Smooth muscle cell of the brain vasculature (primary cell): Measurements from ENCODE around the gene KRTAP22-2.

Experiments used
- DNase-seq: peaks from one replicate; pipeline ENCODE4 v3.0.0-alpha.2; 2012; ENCODE audit warnings: low read depth, low spot score

KRTAP22-2 gene

DNA sequence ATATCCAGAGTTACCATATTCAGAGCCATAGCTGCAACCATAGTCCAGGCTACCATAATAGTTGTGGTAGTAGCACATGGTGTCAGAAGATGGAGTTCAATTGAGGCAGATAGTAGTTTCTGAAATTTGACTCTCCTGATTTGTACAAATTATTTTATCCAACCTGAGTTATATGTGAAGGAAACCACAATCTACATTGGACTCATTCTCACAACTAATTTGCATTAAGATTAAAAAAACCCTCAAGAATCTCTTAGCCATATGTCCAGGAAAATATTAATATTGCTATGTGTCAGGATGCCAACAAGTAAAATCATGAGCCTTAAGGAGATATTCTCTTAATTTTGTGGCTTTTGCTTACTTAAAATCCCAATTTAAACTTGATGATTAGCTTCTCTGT, at the start of gene KRTAP22-2:
Gene KRTAP22-2, minus strand, starts transcription at position 101 of the 400 bp plus-strand sequence.
- DNase-seq, result no peak

DNA sequence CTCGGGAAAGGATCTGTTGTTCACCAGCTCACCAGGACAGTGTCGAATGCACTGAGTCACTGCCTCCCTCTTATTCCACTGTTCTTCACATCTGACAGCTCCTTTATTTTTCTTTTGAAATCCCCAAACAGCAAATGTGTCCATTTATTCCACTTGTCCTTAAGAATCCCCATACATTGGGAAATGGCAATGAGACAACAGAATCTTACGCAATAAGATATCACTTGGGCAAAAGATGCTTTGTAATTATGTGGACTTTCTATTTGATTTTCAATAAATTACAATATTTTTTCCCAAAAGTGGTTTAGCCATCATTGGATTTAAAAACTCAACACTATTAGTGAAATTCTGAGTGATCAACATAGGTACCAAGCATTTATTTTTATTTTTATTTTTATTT, 48.5 kb upstream of the KRTAP22-2 start:
- no peak for DNase-seq

DNA sequence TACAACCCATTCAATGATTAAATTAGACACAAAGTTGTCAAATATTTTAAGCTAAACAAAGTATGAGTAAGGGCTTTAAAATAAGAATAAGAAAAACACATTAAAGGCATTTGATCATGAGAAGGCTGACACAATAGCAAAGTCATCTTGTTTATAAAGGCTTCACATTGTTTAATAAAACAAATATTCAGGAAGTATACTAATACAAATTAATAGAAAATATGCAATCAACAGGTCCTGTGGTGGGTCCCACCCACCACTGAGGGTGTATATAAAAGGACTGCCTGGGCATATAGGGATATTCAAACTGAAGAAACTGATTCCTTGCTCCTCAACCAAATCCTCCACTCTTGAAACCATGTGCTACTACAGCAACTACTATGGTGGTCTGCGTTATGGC, 44.7 kb upstream of the KRTAP22-2 start, which contains the start of gene KRTAP20-2:
Gene KRTAP20-2, plus strand, starts transcription at position 301 of the 400 bp plus-strand sequence. Its CDS starts 58 bp downstream, at position 359.
- no peak for DNase-seq

DNA sequence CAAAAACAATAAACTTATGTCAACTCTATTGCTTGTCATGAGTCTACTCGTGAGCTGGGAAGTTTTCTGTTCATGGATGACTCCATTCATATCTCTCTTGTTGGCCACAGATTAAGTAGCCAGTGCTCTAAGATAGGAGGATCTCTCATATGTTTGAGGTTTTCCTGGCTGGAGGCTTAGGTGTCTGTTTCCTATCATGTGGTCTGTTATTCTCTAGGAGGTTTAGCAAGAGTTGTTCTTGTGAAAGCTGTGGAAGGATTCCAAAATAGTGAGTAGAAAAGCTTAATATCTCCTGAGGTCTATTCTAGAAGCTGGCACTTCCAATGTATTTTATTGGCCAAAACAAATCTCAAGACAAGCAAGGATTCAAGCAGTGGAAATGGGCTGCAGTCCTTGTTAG, 39.0 kb upstream of the KRTAP22-2 start:
- no peak for DNase-seq

DNA sequence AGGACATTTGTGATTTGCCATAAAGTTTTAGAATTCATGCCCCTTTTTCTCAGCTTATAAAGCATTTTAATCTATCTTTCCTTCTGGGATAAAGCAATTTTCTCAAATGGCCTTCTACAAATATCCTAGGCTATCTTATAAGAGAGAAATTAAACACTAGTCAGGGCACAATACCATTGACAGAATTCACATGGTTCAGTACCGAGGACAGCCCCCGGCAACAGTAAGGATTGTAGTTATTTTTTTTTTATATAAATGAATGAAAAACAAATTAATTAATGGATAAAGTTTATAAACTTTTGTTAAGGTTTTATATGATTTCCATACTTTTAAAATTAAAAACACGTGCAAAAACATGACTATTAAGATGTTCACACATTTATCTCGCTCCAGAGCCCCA, 37.9 kb upstream of the KRTAP22-2 start:
- no peak for DNase-seq

DNA sequence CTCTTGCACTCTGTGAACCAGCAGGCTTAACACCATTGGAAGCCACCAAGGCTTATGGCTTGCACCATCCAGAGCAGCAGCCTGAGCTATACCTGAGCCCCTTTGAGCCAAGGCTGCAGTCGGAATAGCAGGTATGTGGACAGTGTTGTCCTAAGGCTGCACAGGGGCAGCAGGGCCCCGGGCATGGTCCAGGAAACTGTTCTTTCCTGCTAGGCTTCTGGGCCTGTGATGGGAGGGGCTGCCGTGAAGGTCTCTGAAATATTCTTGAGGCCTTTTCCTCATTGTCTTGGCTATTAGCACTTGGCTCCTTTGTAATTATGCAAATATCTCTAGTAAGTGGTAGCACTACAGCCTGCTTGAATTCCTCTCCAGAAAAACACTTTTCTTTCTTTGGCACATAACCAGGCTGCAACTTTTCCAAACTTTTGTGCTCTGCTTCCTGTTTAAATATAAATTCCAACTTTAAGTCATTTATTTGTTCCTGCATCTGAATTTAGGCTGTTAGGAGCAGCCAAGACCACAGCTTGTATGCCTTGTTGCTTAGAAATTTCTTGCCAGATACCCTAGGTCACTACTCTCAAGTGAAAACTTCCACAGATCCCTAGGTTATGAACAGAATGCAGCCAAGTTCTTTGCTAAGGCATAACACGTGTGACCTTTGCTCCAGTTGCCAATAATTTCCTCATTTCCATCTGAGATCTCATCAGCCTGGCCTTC, 35.4 kb upstream of the KRTAP22-2 start:
- no peak for DNase-seq

DNA sequence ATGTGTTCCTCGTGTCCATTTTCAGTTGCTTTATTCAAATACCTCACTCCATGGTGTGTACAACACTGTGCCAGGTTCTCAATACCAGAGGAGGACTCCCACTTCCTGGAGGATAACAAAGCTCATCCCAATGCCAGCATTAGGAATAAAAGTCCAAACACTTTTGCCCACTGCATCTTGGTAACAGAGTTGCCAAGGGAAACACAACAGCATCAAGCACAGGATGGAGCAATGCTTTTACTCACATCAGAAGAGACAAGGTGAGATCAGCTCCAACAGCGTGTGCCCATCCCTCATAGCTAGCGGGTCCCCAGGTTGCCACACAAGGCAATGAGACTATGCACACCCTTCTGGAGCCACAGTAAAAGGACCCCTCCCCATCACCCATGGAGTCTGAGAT, 33.2 kb upstream of the KRTAP22-2 start:
- no peak for DNase-seq

DNA sequence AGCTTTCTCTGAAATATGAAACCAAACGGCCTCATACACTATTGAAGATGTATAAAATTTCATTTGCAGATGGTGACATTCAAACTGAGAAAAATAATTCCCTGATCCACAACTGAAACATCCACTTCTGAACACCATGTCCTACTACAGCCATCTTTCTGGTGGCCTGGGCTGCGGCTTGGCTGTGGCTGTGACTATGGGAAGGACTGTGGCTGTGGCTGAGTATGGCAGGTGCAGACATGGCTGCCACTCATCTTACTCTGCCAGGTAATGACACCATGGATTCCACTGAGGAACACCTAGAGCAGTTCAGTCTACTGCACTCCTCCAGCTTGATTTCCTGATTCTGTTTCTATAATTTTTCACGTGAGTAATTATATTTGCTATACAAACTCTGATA, 30.3 kb upstream of the KRTAP22-2 start, which contains the start of gene KRTAP20-4:
Gene KRTAP20-4, plus strand, starts transcription at position 106 of the 400 bp plus-strand sequence.
- DNase-seq, result no peak

DNA sequence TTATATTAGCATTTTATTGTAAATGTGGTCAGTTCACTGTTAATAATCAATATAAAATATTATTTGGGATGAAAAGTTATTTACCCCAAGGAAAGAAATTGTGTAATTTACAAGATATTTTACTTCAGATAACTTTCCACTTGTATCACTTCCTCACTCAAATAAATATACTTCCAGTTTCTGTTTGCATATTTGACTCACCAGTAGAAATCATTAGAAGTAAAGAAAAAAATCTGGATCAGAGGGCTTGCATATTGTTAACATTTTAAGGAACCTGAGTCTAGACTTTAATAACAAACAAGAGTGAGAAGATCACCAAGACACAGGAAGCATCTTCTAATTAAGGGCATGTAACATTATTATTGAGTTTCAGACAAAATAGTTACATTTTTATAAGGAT, 29.9 kb upstream of the KRTAP22-2 start:
- no peak for DNase-seq

DNA sequence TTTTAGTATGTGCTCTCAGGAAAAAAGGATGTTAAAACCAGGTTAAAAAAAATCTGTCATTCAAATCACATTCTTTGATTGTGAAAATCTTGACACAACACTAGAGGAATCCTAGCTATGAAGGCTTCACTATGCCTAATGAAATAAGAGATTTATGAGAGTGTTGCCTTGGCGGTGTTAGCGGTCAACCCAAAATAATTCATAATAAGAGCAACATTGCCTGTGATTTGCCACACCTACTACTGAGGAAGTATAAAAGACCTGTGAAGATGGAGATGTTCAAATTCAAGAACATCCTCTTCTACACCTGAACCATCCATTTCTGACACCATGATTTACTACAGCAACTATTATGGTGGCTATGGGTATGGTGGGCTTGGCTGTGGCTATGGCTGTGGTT, 25.9 kb upstream of the KRTAP22-2 start, which contains the start of gene KRTAP20-1:
Gene KRTAP20-1, plus strand, starts transcription at position 301 of the 400 bp plus-strand sequence. Its CDS starts 30 bp downstream, at position 331.
- DNase-seq, result no peak

DNA sequence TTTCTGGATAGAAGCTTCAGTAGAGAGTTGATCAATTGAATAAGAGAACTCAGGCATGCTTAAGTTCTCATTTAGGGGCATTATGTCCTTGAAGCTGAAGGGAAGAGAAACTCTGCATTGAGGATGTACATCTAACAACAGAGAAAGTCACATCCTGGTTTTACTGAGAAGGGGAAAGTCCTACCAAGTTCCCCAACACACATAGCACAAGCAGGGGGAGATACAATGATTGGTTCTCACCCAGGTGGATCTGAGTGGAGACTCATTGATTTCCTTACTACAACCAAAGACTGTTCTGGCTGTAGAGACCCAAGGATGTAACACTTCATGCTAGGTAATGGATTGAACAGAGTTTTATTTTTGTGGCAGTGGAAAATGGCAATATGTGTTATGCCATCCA, 25.0 kb upstream of the KRTAP22-2 start:
- no peak for DNase-seq

DNA sequence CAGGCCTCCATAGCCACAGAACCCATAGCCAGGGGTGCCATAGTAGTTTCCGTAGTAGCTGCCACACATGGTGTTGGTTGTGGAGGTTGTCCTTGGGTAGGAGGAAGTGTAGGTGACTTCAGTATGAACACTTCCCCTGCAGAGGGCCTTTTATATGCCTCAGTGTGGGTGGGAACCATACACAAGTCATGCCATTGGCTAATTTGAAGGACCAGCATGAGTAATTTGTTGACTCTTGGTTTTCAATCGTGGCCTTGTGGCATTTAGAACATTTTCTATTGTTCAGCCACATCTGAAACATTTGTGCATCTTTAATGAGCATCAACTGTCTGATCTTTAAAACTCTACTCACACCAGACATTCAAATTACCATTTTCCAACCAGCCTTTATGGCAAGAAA, 23.6 kb upstream of the KRTAP22-2 start, which contains the start of gene KRTAP6-1:
Gene KRTAP6-1, minus strand, starts transcription at position 95 of the 400 bp plus-strand sequence. Its CDS starts 26 bp downstream, at position 69.
- DNase-seq, result no peak

DNA sequence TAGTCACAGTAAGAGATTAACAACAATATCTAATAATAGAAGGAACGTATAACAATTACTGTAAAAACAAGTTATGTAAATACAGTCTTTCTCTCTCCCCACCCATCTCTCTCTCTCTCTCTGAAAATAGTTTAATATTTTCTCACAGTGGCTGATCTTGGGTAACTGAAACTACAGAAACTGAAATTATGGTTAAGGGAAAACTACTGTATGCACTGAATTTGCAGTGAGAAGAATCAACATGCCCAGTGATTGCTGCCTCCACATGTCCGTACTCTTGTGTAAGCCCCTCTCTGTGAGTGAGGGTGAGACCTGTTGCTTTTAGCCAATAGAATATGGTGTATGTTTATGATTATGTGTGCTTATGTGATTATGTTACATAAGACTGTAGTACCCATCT, 21.9 kb upstream of the KRTAP22-2 start:
- no peak for DNase-seq

DNA sequence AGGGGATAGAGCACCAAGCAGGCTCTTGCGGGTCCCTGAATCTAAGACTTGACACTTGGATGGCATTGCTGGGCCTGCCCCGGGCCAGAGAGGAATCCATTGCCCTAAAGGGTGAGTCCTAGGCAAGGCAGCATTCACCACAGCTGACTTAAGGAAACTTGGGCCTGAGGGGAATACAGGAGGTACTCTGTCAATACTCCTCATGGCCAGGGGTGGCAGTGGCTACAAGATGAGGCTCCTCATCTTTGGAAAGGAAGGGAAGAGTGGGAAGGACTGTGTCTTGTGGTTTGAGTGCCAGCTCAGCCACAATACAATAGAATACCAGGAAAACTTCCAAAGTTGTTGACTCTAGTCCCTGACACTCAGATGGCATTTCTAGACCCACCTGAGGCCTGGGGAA, 15.8 kb upstream of the KRTAP22-2 start:
- DNase-seq, result no peak

DNA sequence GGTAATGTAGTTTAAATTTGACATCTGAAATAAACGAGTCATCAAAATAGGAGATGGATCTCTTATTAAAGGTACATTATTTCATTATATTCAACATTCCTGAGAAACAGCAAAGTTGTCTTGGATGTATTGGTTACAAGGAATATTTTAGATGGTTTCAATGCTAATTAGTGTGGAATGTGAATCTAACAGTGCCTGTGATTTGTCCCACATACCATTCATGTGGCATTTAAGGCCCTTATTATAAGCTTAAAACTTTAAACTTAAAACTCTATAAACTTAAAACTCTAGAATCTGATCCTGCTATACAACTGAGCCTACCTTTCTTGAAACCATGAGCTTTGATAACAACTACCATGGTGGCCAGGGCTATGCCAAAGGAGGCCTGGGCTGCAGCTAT, 10.6 kb upstream of the KRTAP22-2 start, which contains the start of gene KRTAP22-1:
Gene KRTAP22-1, plus strand, starts transcription at position 301 of the 400 bp plus-strand sequence.
- no peak for DNase-seq

DNA sequence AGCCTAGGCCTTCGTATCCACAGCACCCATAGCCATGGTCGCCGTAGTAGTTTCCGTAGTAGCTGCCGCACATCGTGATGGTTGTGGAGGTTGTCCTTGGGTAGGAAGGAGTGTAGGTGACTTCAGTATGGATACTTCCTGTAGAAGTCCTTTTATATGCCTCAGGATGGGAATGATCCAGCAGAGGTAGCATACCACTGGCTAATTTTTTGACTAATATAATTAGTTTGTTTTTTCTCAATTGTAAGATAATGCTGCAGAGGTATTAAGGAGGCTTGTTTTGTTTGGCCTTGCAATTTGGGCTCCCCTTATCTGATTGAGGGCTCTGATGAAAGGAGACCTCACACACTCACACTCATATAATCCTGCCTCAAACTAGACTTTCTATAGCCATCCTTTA, 8.6 kb upstream of the KRTAP22-2 start, which contains the start of gene KRTAP6-2:
Gene KRTAP6-2, minus strand, starts transcription at position 101 of the 400 bp plus-strand sequence. Its CDS starts 28 bp downstream, at position 73.
- no peak for DNase-seq

DNA sequence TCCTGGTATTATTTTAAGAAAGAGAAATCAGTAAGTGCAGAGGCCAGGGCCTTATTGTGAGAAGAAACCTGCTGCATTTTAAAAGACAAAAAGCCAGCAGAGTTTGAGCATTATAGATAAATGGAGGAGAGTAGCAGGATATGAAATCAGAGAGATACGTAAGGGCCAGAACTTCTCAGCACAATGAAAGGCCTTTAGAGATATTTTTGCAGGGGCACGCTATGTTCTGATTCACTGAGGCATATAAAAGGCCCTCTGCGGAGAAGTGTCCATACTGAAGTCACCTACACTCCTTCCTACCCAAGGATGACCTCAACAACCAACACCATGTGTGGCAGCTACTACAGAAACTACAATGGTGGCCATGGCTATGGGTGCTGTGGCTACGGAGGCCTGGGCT, 1.9 kb upstream of the KRTAP22-2 start, which contains the start of gene KRTAP6-3:
Gene KRTAP6-3, plus strand, starts transcription at position 301 of the 400 bp plus-strand sequence. Its CDS starts 6 bp downstream, at position 307.
- DNase-seq, result no peak

DNA sequence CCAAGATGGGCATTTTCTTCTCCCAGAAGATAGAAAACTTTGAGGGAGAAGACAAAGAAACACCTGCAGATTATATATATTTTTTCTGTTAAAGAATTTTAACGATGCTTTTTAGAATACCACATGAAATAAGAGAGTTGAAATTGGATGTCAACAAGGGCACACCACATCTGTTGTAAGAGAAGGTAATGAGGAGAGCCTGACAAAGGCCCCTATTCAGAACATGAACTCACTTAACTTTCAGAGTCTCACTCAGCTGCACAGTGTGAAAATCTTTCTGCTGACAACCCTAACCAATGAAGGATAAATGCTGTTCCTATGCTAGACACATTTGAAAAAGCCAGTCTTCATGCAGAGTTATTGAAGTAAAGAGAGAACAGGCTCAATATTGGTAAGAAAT, 7.3 kb downstream of the KRTAP22-2 start:
- no peak for DNase-seq

DNA sequence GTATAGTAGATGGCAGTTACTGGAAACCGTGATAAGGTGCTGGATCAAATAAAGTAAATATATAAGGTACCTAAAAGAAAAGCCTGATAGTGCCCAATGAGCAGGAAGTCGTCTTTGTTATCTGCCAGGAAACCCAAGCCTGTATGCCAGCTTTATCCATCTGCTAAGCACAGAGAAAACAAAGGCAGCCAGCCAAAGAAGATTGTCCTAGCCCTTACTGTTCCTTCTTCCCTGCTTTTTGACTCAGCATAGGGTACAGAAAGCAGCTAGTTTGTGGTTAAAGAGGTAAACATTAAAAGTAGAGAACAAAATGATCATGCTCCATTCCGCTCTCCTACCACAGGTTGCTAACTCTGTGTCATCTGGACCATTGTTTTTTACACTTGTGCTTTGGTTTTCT, 10.1 kb downstream of the KRTAP22-2 start:
- no peak for DNase-seq

DNA sequence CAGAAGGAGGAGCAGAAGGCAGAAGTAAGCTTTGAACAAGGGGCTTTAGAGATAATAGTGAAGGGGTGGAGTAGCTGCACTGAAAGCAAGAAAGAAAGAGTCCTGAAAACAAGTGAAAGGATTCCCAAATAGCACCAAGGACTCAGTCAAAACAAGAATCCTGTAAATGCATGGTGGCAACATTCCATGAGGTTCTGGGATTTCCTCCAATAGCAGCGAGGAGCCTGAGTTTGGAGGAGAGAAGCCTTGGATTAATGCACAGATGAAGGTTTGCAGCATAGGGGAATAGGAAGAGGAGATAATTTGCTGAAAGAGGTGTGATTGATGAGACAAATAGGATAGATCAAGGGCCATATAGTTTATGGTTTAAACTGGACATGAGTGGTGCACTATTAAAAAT, 10.9 kb downstream of the KRTAP22-2 start:
- no peak for DNase-seq

DNA sequence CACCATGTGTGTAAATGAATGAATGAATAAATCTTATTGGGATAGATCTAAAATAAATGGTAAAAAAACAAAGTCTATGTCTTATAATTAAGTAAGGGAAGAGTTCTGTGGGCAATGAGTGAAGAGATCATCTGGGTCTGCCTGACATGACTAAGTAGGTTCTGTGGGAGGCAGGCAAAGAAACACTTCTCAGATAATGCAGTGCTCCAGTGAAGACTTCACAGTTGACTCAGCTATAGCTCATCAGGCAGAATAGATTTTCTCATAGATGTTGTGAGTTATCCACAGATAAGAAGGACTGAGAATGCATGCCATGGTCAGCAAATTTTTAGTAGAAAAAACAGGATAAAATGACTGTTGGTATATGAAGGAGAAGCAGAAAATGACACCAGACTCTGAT, 12.4 kb downstream of the KRTAP22-2 start:
- no peak for DNase-seq

DNA sequence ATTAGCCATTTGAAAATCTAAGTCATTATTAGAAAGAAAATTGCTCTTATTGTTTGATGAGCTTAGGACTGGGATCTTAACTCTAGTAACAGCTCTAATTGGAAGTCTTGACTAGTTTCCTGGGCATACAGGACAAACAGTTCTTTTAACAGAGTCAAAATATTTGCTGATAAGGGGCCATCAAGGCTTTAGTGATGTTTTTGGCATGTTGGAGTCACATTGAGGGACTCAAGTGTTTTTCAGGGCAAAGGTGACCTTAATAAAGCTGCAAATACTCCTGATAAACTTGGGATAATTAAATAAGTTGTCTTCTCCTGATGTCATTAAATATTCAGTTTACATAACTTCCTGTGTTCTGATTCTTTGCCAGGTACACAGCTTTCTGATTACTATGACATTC, 22.6 kb downstream of the KRTAP22-2 start:
- no peak for DNase-seq

DNA sequence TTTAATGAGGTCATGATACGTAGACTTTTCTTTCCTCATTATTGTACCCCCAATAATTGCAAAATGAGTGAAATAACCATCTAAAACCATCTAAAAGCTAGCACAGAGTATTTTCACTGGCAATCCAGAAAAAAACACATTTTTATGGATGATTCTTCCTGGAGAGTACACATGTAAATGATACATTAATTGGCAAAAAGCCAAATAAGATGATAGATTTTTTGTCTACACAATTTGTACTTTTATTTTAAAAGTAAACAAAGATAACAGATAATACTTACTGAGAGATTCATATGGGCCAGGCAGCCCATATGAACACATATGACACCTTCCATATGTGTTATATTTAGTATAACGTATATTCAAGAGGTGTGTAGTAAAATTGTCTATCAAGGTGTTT, 26.6 kb downstream of the KRTAP22-2 start:
- no peak for DNase-seq
